GM23338 (cell line): ENCODE data around the gene TGFBR3.

Experiments used
- CREB1 ChIP-seq: fragments of 250-450 bp; sonication (Bioruptor Pico); IDR thresholded peaks from 2 replicates; pipeline ENCODE4 v1.5.0; 2020; ENCODE audit warnings: low read depth, mild to moderate bottlenecking, moderate library complexity
- EZH2 ChIP-seq: fragments of 200-600 bp; sonication (generic); IDR thresholded peaks from one replicate; pipeline ENCODE4 v1.8.0; 2017; ENCODE audit warnings: antibody characterized with exemption, mild to moderate bottlenecking, low read depth; ENCODE audit not compliant: unreplicated experiment
- EZH2phosphoT487 ChIP-seq: fragments of 200-600 bp; sonication (generic); IDR thresholded peaks from one replicate; pipeline ENCODE4 v1.8.1; 2018; ENCODE audit warnings: antibody characterized with exemption; ENCODE audit not compliant: unreplicated experiment
- STAT1 ChIP-seq: IDR thresholded peaks from one replicate; pipeline ENCODE4 v1.6.1; 2016; ENCODE audit warnings: antibody characterized with exemption; ENCODE audit not compliant: unreplicated experiment
- TF ChIP-seq, protein P1 (sequence below), 2 experiments: fragments of 200-600 bp in 1 of 2; sonication (generic) in 1 of 2; conservative IDR thresholded peaks; 2 replicates each; pipeline versions ENCODE4 v1.5.1 to v1.6.1; 2016 to 2017; ENCODE audit warnings: antibody characterized with exemption in 2 of 2, low read depth in 2 of 2, mild to moderate bottlenecking in 2 of 2, moderate library complexity in 1 of 2

DNA sequence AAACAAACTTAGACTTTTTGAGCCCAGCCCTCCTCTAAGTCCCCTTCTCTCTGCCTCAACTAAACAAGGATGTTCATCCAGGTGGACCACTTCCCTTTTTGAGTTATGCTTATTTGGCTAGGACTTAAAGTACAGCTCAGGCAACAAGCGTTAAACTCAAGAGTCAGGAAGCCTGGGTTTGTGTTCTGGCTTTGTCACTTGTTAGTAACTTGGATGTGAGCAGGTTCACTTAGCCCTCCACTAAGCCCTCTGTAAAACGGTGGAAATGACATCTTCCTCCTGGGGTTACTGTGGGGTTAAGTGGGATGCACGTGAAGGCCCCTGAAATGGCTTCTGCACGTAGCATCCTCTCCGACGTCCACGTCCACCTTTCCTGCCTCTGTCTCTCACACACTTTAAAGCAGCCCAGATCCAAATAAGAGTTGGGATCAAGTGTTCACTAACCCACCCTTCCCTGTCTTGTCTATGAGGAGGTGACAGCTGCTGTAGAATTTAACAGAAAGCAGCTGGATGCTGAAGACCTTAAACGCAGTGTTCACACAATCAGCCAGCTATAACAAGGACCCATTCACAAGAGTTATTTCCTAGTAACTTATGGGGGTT lies 152.7 kb downstream of the TGFBR3 start:
- TF ChIP-seq, protein P1, sequence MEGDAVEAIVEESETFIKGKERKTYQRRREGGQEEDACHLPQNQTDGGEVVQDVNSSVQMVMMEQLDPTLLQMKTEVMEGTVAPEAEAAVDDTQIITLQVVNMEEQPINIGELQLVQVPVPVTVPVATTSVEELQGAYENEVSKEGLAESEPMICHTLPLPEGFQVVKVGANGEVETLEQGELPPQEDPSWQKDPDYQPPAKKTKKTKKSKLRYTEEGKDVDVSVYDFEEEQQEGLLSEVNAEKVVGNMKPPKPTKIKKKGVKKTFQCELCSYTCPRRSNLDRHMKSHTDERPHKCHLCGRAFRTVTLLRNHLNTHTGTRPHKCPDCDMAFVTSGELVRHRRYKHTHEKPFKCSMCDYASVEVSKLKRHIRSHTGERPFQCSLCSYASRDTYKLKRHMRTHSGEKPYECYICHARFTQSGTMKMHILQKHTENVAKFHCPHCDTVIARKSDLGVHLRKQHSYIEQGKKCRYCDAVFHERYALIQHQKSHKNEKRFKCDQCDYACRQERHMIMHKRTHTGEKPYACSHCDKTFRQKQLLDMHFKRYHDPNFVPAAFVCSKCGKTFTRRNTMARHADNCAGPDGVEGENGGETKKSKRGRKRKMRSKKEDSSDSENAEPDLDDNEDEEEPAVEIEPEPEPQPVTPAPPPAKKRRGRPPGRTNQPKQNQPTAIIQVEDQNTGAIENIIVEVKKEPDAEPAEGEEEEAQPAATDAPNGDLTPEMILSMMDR (conservative IDR thresholded peaks at IDR 0.05; ENCODE audit: low read depth in 2 of 2) = no peak
- no peak for TF ChIP-seq EZH2
- no peak for TF ChIP-seq STAT1
- TF ChIP-seq EZH2phosphoT487 = no peak
- TF ChIP-seq CREB1 (CRISPR knock-in tag) = no peak
